AG09319 (cell line): ENCODE measurements around the gene THADA.
"Not testable (repeated sequence)": the region's sequence is repeated elsewhere in the genome, so short reads cannot be mapped to it uniquely, and the experiment has no call there.

Experiments used
- DNase-seq: peaks from one replicate; pipeline ENCODE4 v3.0.0-alpha.2; 2010; ENCODE audit warnings: low read depth; ENCODE audit errors: extremely low read depth
- CTCF ChIP-seq: IDR thresholded peaks from 2 replicates; pipeline ENCODE4 v1.5.1; 2011; ENCODE audit warnings: low read depth, mild to moderate bottlenecking, inconsistent platforms, low read length, moderate library complexity

The THADA gene

GRCh38 chr2:43455296-43455695 is 140.5 kb downstream of the THADA start:
- DNase-seq: no peak
- TF ChIP-seq CTCF: no peak

GRCh38 chr2:43454791-43455190 is 141.0 kb downstream of the THADA start:
- no peak for DNase-seq

GRCh38 chr2:43453179-43454170 is 142.4 kb downstream of the THADA start:
- TF ChIP-seq CTCF: no peak
- no peak for DNase-seq

More at GRCh38 chr2:43454791-43455190, 141.0 kb downstream of the THADA start:
- no peak for TF ChIP-seq CTCF

GRCh38 chr2:43452318-43452731 is 143.5 kb downstream of the THADA start:
- no peak for TF ChIP-seq CTCF

GRCh38 chr2:43450617-43451016 is 145.2 kb downstream of the THADA start:
- DNase-seq: no peak

More at GRCh38 chr2:43452318-43452731, 143.5 kb downstream of the THADA start:
- DNase-seq: no peak

GRCh38 chr2:43448822-43449110 is 147.1 kb downstream of the THADA start:
- no peak for DNase-seq
- TF ChIP-seq CTCF: no peak

More at GRCh38 chr2:43450617-43451016, 145.2 kb downstream of the THADA start:
- no peak for TF ChIP-seq CTCF

- TF ChIP-seq CTCF: no peak
- DNase-seq: no peak
Measured at GRCh38 chr2:43448011-43448821, 147.6 kb downstream of the THADA start.

- not testable (repeated sequence) for DNase-seq
Measured at GRCh38 chr2:43446755-43447154, 149.1 kb downstream of the THADA start.
